Activated naive CD8-positive, alpha-beta T cell treated with anti-CD3 and anti-CD28 coated beads, Interleukin-2, amount 50 U/mL, for 16 hours (primary cell): ENCODE data around the gene CST7.
"Not testable (repeated sequence)": the region's sequence is repeated elsewhere in the genome, so short reads cannot be mapped to it uniquely, and the experiment has no call there.

Source experiments
- DNase-seq: peaks from one replicate; pipeline ENCODE4 v3.0.0-alpha.2; 2020; ENCODE audit warnings: low read depth, low spot score

Gene CST7

GRCh38 chr20:24929867-24930723 lies 19.0 kb upstream of the CST7 start:
- not testable (repeated sequence) for DNase-seq

GRCh38 chr20:24930724-24931688 lies 18.1 kb upstream of the CST7 start:
- not testable (repeated sequence) for DNase-seq

GRCh38 chr20:24931893-24932292 lies 17.2 kb upstream of the CST7 start:
- DNase-seq, result not testable (repeated sequence)

GRCh38 chr20:24933266-24933908 lies 15.7 kb upstream of the CST7 start:
- no peak for DNase-seq

DNA sequence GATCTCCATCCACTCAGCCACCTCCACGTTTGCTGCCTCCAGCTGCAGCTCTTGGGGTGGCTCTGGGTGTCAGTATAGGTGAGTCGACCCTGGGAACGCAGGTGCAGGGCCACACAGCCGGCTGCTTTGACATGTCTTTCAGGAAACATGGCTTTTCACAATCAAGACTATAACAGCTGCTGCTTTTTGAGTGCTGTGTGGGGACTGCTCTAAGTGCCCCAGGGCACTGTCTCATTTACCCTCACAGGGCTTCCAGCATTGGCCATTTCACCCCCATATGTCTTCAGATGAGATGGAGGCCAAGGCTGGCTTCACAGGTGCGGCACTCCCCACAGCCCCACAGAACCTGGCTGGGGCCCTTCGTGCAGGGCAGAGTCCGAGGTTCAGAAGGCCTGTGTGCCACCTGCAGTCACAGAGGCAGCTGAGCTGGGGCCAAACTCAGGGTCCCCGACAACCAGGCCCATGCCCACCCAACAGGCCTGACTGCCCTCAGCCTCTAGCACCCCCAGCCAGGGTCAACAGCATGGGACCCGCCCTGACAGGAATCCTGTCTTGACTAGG lies 14.9 kb upstream of the CST7 start:
- no peak for DNase-seq

DNA sequence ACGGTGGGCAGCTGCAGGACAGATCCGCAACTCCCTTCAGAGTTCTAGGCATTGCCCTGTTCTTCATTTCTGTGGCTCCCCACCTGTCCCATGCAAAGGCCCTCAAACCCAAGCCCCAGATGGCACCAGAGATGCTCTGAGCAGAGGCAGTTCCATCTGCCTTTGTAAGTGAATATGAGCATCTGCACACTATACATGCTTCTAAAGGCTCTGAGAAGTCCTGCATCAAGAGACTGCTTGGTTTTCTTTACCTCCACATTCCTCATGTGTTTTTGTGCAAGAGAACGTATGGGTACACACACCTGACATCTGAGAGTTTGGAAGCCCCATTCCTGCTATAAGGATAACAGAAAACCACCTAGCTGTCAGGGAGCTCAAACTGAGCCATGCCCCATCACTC lies 14.4 kb upstream of the CST7 start:
- DNase-seq, result no peak

- no peak for DNase-seq
Observed at GRCh38 chr20:24935140-24935539, 13.9 kb upstream of the CST7 start.

DNA sequence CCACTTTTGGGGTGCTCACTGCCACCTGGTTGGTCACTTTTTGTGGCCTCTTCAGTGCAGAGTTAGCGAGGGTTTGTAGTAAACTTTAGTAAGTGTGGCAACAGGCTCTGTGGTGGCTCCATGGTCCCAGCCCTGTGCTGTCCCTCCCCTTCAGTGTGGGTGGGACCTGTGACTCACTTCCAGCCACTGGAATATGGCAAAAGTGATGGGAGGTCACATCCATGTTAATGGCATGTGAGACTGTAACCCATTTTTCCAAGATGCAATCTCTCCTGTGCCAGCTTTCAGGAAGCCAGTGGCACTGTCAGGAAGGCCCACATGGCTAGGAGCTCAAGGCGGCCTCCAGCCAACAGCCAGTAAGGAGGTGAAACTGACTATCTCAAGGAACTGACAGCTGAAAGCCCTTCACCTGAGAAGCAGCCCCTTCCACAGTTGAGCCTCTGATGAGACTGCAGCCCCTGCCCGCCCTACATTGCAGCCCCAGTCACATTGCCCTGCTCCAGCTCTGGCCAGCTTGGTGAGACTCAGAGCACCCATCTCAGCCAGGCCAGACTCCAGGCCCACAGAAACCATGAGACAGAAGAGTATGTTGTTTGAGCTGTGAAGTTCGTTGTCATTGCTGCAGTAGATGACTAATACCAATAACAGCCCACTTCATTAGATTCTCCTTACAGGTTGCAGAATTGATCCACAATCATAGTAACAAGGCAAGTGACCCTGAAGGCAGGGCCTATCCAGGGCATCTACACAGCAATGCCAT lies 13.1 kb upstream of the CST7 start:
- no peak for DNase-seq

DNA sequence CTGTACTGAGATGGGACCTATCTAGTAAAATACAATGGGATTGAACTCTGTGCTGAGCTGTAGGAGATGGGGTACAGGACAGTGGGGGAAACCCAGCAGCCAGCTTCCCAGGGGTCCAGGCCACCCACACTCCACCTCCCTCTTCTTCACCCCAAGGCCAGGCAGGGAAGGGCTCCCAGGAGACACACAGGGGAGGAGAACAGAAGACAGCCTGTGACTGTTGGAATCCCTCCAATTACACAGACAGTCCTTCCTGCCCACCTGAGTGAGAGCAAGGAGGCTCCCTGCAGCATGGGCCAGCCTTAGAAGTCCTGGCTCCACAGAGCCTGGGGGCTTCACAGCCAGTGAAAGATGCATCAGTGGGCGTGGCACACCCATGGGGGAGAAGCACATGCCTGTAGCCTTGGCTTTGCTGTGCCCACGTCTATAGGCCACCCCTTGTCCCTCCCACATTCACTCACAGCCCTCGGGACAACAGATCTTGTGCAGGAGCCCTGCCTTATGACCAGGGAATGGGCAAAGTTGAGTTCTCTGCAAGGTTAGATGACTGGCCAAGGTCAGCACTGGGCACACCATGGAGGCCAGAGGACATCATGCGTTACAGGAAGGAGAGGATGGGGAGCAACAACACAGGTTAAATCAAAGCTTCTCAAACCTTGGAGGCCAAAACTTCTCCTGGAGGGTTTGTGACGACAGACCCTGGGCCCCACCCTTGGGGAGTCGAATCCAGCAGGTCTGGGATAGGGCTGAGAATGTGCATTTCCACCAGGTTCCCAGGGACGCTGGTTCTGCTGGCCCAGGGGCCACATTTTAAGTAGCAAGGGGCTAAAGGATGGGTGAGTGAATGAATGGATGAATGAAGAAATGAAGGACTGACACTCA lies 12.3 kb upstream of the CST7 start:
- DNase-seq, result no peak

DNA sequence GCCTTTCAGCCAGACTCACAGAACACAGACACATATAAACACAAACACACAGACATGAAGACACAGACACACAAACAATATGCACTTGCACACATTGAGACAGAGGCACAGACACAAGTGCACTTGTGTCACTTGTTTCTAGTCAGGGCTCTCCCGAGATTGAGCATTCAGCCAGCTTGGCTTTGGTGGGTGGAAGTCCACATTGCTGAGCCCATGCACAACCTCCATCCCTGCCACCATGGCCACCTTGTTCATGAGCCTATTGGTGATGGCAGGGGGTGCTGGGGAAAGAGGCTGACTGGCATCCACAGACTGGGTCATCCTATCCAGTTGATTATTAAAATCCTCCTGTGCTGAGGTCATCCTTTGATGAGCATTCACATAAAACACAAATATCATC lies 11.5 kb upstream of the CST7 start:
- DNase-seq, result no peak

- no peak for DNase-seq
Observed at GRCh38 chr20:24938498-24938897, 10.6 kb upstream of the CST7 start.

DNA sequence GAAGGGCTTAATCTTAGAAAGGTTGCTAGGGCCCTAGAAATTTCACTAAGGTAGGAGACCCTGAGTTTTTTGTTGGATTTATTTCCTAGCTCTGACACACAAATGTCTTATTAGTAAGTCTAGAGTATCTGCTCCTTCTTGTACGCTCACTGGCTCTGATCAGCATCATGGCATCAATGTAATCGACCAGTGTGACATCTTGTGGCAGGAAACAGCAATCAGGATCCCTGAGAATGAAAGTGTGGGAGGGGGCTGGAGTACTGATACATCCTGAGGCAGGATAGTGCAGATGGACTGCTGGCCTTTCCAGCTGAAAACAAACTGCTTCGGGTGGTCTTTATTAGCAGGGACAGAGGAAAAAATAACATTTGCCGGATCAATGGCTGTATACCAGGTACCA lies 10.0 kb upstream of the CST7 start:
- DNase-seq, result no peak

- DNase-seq, result no peak
Observed at GRCh38 chr20:24942679-24943078, 6.4 kb upstream of the CST7 start.

- no peak for DNase-seq
Observed at GRCh38 chr20:24943196-24943595, 5.9 kb upstream of the CST7 start.

DNA sequence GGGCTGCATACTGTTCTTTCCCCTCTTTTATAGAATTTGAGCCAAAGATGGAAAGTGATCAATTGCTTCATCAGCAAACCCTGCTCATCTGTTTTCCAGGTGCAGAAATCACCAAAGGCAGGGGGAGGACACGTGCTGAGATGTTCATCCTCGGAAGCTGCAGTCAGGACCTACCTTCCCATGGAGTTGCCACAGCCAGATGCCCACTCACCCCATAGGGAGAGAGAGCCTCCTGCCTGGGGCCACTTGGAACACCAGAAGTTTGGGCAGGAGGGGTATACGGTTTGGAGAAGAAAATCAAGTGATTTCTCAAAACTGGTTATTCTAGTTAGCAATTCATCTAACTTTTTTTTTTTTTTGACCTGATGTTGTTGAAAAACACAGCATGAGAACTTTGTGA lies 5.3 kb upstream of the CST7 start:
- no peak for DNase-seq

GRCh38 chr20:24946376-24946775 lies 2.7 kb upstream of the CST7 start:
- not testable (repeated sequence) for DNase-seq

DNA sequence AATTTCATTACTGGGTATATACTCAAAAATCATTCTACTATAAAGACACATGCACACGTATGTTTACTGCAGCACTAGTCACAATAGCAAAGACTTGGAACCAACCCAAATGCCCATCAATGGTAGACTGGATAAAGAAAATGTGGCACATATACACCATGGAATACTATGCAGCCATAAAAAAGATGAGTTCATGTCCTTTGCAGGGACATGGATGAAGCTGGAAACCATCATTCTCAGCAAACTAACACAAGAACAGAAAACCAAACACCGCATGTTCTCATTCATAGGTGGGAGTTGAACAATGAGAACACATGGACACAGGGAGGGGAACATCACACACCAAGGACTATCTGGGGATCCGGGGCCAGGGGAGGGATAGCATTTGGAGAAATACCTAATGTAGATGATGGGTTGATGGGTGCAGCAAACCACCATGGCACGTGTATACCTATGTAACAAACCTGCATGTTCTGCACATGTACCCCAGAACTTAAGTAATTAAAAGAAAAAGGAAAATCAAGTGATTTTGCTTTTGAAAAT lies 602 bp upstream of the CST7 start:
- not testable (repeated sequence) for DNase-seq

DNA sequence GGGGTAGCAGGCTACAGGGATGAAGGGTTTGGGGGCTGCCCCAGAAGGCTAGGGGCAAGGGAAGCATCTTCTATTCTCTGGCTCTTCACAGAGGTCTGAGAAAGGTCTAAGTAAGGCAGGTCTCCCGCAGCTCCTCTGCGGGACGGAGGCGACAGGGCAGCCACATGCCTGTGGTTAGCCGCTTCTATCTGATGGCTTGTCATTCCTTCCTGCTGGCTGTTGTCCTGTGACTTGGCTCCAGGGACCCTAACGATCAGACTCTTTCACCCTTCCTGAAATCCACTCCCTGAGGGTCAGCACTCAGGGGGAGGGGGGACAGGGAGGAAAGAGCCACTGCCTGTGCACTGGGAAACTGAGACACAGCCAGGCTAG lies 673 bp downstream of the CST7 start:
- no peak for DNase-seq

DNA sequence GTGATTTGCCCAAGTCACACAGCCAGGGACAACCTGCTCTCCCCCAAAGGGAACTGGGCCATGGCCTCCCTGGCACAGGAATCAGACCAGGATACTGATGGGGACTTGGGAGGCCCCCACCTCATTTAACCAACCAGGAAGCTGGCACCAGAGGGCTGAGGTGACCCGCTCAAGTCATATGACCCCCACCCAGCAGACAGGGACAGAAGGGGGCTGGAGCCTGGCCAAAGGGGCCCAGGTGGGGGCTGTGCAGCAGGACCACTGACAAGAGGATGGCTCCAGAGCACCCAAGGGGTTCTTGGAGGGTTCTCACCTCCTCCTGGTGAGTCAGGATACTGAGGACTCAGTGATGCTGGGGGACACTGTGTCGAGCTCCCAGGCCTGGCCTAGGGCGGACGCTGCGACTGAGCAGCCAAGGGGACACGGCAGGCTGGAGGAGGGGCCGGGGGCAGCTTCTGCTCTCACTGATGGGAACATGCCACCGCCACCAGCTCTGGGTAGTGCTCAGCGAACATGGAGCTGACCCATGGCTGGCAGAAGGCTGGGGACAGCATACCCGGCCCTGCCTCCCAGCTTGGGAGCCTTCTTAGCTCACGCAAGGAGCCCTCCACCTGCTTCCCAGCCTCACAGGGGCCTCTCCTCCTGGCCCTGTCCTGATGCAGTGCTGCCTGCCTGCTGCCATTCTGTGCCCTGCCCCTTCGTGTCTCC lies 1.2 kb downstream of the CST7 start:
- no peak for DNase-seq
